Measurements from ENCODE around the gene AMOTL2. TPM values are rescaled to one million over a fixed set of nuclear protein-coding genes. Genes with fewer than 3 reads are reported as not detected.

AMOTL2 gene
- polyA plus RNA-seq, 1 of the 3 experiments (the other 2 are of a cell fraction) = 185 TPM

Small RNA genes lying within 50 kb of the gene (small RNA-seq; reads per million reads assigned to genes)
- gene HMGN1P9 (0 reads per million in 7 experiments), gene MIR6827 (0 to 2.3 (median 0.11) reads per million in 7 experiments)

Other genes with a start within 250 kb of the AMOTL2 start
- gene RYK, start 123.6 kb downstream of the AMOTL2 start, polyA plus RNA-seq (2012; rRNA removed) = 25.9 and 36.2 TPM in 2 replicates
- 63.5 and 76.4 TPM in 2 replicates for gene ANAPC13, start 111.5 kb upstream of the AMOTL2 start, polyA plus RNA-seq (2012; rRNA removed)
- 6.0 and 6.3 TPM in 2 replicates for gene CEP63, start 111.6 kb upstream of the AMOTL2 start, polyA plus RNA-seq (2012; rRNA removed)

Data from SK-N-SH (cell line).